NB4 (cell line): ENCODE data around the gene LRMDA.
"Not testable (repeated sequence)": the region's sequence is repeated elsewhere in the genome, so short reads cannot be mapped to it uniquely, and the experiment has no call there.

Experiments
- DNase-seq: peaks from one replicate; pipeline ENCODE4 v3.0.0; 2010; ENCODE audit warnings: low read depth
- H3K4me3 ChIP-seq: one replicate; pipeline ENCODE4 v1.5.1; 2011; ENCODE audit warnings: mild to moderate bottlenecking, low read depth, low read length, moderate library complexity
- CTCF ChIP-seq: IDR thresholded peaks from one replicate; pipeline ENCODE4 v1.5.1; 2012; ENCODE audit warnings: low read depth, low read length
- MYC ChIP-seq: IDR thresholded peaks from 2 replicates; pipeline ENCODE4 v1.6.1; 2011; ENCODE audit warnings: low read depth, low read length
- POLR2A ChIP-seq: IDR thresholded peaks from 2 replicates; pipeline ENCODE4 v1.6.1; 2011; ENCODE audit warnings: mild to moderate bottlenecking; ENCODE audit not compliant: insufficient read length; ENCODE audit errors: extremely low read depth
- TF ChIP-seq, protein P1 (sequence below): IDR thresholded peaks from 2 replicates; pipeline ENCODE4 v1.6.1; 2011; ENCODE audit warnings: low read depth, low read length

Gene LRMDA

DNA sequence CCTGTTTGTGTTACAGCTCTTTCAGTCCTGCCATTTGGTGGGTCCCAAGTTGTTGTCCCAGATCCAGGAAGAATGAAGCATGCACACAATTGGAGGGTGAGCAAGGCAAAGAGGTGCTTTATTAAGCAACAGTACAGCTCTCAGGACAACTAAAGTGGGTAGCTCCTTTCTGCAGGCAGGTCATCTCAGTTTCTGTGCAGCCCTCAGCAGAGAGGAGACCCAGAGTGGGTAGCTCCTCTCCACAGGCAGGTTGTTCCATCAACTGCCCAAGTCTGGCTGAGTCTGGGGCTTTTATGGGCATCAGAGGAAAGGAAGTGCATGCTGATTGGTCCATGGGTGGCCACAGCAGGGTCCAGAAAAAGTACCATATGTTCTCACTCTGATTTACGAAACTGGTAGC, 624.5 kb downstream of the LRMDA start:
- H3K4me3 ChIP-seq, result no peak overlapping the region
- no peak for TF ChIP-seq CTCF
- TF ChIP-seq MYC, result no peak
- TF ChIP-seq POLR2A, result no peak
- TF ChIP-seq, protein P1, sequence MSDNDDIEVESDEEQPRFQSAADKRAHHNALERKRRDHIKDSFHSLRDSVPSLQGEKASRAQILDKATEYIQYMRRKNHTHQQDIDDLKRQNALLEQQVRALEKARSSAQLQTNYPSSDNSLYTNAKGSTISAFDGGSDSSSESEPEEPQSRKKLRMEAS, result no peak
- DNase-seq, result peak; percentile 15

DNA sequence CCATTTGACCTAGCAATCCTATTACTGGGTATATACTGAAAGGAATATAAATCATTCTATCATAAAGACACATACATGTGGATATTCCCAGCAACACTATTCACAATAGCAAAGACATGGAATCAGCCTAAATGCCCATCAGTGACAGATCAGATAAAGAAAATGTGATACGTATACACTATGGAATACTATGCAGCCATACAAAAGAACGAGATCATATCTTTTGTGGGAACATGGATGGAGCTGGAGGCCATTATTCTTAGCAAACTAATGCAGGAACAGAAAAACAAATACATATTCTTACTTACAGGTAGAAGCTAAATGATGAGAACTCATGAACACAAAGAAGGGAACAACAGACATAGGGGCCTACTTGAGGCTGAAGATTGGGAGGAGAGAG, 629.6 kb downstream of the LRMDA start:
- not testable (repeated sequence) for DNase-seq, H3K4me3 ChIP-seq

- TF ChIP-seq MYC, result no peak
- no peak for TF ChIP-seq CTCF
- TF ChIP-seq, protein P1, result no peak
- no peak for TF ChIP-seq POLR2A
- H3K4me3 ChIP-seq, result no peak overlapping the region
- DNase-seq, result no peak
Observed at GRCh38 chr10:76066457-76066856, 635.0 kb downstream of the LRMDA start.

GRCh38 chr10:76067447-76067846, 636.0 kb downstream of the LRMDA start:
- DNase-seq, result no peak
- no peak overlapping the region for H3K4me3 ChIP-seq
- TF ChIP-seq POLR2A, result no peak
- TF ChIP-seq, protein P1, result no peak

GRCh38 chr10:76068856-76069255, 637.4 kb downstream of the LRMDA start:
- no peak overlapping the region for H3K4me3 ChIP-seq
- no peak for DNase-seq
- TF ChIP-seq, protein P1, result no peak
- TF ChIP-seq CTCF (no peak), POLR2A (no peak), MYC (no peak)

DNA sequence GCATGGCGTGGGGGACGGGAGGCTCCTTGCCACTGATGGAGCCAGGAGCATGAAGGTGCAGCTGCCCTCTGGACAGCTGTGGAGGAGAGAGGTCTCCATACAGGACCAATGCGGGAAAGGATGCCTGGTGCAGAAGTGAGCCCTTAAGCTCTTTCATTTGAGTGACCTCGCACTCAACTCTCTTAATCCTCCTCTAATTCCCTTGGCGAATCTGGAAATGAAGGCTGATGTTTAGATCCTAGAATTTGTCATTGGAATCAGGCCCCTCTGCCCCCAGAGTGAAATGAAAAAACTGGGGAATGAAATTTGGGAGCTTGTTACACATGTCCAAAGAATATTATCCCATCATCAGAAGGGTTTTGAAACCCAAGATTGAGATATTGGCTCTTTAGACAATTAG, 639.5 kb downstream of the LRMDA start:
- DNase-seq, result no peak
- TF ChIP-seq, protein P1, result no peak
- no peak for TF ChIP-seq POLR2A
- no peak for TF ChIP-seq CTCF
- no peak for TF ChIP-seq MYC
- H3K4me3 ChIP-seq, result no peak overlapping the region

- TF ChIP-seq, protein P1, result no peak
- TF ChIP-seq CTCF (no peak), POLR2A (no peak), MYC (no peak)
- no peak for DNase-seq
Observed at GRCh38 chr10:76071653-76072365, 640.4 kb downstream of the LRMDA start.

More at GRCh38 chr10:76071653-76072365, 640.4 kb downstream of the LRMDA start:
- no peak overlapping the region for H3K4me3 ChIP-seq
